ENCODE measurements around the gene KDM4B.

KDM4B gene

GRCh38 chr19:5097959-5098623 is 129.2 kb downstream of the KDM4B start:
- FAIRE-seq (no peak), DNase-seq (ENCODE audit: insufficient read length, low spot score) (no peak)
- no peak for TF ChIP-seq CTCF (IDR thresholded peaks at IDR 0.05; ENCODE audit: insufficient read depth, missing control alignments)

- DNase-seq (ENCODE audit: insufficient read length, low spot score) (no peak), FAIRE-seq (no peak)
- TF ChIP-seq CTCF (IDR thresholded peaks at IDR 0.05; ENCODE audit: insufficient read depth, missing control alignments) = no peak
These were observed 129.7 kb downstream of the KDM4B start for GRCh38 chr19:5098646-5099045.

GRCh38 chr19:5099701-5100221 is 130.8 kb downstream of the KDM4B start:
- TF ChIP-seq CTCF (IDR thresholded peaks at IDR 0.05; ENCODE audit: insufficient read depth, missing control alignments) = no peak
- no peak for DNase-seq (ENCODE audit: insufficient read length, low spot score)
- no peak for FAIRE-seq

GRCh38 chr19:5101871-5102270 is 133.0 kb downstream of the KDM4B start:
- no peak for DNase-seq (ENCODE audit: insufficient read length, low spot score)
- FAIRE-seq = no peak
- no peak for TF ChIP-seq CTCF (IDR thresholded peaks at IDR 0.05; ENCODE audit: insufficient read depth, missing control alignments)

GRCh38 chr19:5102520-5102919 is 133.6 kb downstream of the KDM4B start:
- no peak for DNase-seq (ENCODE audit: insufficient read length, low spot score)
- no peak for FAIRE-seq
- TF ChIP-seq CTCF (IDR thresholded peaks at IDR 0.05; ENCODE audit: insufficient read depth, missing control alignments) = no peak

GRCh38 chr19:5103061-5103701 is 134.3 kb downstream of the KDM4B start:
- FAIRE-seq = no peak
- TF ChIP-seq CTCF (IDR thresholded peaks at IDR 0.05; ENCODE audit: insufficient read depth, missing control alignments) = no peak
- no peak for DNase-seq (ENCODE audit: insufficient read length, low spot score)

- no peak for DNase-seq (ENCODE audit: insufficient read length, low spot score)
- no peak for TF ChIP-seq CTCF (IDR thresholded peaks at IDR 0.05; ENCODE audit: insufficient read depth, missing control alignments)
- FAIRE-seq = no peak
These were observed 135.0 kb downstream of the KDM4B start for GRCh38 chr19:5103812-5104410.

All from D721Med (cell line).